Inflammatory macrophage treated with lipopolysaccharide for 1 hour (primary cell): ENCODE data around the gene GPR183.

Experiments used
- DNase-seq, 2 donors: peaks; one replicate each; pipeline ENCODE4 v3.0.0-alpha.2; 2020 to 2022

The GPR183 gene, protein sequence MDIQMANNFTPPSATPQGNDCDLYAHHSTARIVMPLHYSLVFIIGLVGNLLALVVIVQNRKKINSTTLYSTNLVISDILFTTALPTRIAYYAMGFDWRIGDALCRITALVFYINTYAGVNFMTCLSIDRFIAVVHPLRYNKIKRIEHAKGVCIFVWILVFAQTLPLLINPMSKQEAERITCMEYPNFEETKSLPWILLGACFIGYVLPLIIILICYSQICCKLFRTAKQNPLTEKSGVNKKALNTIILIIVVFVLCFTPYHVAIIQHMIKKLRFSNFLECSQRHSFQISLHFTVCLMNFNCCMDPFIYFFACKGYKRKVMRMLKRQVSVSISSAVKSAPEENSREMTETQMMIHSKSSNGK

DNA sequence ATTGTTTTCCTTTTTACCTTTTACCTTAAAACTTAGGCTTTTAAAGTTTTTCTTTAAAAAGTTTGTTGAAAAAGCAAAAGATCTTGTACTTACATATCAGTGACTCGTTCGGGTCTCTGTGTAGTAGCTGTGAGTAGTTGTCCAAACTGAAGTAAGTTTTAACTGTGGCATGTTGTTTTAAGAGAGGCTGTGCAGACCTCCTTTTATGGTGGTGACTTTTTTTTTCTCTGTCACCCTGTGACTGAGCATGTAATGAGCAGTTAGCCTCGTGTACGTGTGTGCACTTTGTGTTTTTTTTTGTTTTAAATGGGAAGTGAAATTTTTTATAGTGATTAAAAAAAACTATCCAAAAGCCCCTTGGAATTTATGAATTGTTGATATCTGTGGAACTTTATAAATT, at the start of gene GPR183:
TSS of gene GPR183 (minus strand) at position 153 of the 400 bp plus-strand sequence. CDS start 11,254 bp downstream, outside the sequence.
- peak; percentile 71 to 81 for DNase-seq

GRCh38 chr13:99356262-99357091, 49.3 kb upstream of the GPR183 start:
- DNase-seq: peak; percentile 43 to 56

GRCh38 chr13:99356012-99356261, 48.7 kb upstream of the GPR183 start:
- no peak for DNase-seq

DNA sequence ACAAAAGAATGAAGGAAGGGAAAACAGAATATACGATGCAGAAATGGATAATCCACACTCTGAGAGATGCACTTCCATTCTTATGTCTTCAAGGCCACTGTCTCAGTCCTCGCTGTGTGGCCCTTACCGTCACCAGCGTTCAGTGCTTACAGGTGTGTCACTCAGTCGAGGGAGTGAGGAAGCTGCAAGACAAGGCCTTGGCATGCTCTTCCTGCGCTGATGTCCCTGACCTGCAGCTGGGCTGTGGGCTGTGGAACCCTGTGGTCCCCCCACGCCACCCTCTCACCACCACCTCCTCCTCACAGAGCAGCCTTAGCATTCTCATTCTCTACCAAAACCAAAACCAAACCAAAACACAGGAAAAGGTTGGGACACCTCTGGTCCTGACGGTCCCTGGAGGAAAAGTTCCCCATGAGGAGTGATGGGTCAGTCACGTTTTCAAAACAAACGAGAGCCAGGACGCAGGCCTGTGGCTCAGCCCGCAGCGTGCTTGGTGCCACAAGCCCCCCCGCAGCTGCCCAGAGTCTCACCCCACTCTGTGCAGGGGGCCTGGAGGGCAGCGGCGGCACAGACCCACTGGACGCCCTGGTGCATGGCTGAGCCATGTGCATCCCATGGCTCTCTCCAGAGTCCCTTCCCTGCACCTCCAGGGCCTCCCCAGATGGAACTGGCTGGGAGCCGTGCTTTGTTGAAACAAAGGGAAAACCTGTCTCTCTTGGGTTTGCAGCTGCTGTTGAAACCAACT, 48.2 kb upstream of the GPR183 start:
- no peak for DNase-seq

GRCh38 chr13:99354371-99354951, 47.3 kb upstream of the GPR183 start:
- no peak for DNase-seq

DNA sequence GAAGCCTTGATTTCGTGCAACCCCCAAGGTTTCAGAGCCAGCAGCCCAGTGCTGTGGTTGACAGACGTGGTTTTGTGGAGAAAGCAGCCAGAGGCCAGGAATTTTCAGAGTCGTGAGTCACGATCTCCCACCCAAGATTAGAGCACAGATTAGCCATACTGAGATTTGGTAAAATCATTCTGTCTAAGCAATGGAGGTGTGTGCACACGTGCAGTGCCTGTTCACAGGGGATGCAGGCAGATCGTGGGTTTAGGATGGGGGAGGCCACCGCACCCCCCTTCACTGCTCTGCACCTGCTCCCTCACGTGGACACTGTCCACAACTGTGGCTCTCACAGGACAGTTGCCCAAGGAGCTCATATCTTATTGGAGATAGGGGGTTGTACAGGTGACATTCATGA, 46.6 kb upstream of the GPR183 start:
- DNase-seq: no peak

DNA sequence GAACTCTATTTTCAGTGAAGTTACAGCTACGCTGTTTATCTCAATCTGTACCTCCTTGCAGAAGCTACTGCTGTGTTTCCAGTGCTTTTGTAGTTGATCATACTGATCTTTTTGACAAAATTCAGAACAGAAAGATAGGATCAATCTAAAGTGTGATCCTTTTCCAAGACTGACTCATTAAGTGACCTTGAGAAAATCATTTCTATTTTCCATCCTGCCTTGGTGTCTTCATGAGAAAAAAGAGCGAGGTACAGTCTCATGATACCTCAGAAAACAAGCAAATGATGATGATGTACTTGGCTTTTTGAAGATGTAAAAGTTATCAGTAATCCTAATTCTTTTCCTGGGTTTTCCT, 46.0 kb upstream of the GPR183 start:
- DNase-seq: no peak

DNA sequence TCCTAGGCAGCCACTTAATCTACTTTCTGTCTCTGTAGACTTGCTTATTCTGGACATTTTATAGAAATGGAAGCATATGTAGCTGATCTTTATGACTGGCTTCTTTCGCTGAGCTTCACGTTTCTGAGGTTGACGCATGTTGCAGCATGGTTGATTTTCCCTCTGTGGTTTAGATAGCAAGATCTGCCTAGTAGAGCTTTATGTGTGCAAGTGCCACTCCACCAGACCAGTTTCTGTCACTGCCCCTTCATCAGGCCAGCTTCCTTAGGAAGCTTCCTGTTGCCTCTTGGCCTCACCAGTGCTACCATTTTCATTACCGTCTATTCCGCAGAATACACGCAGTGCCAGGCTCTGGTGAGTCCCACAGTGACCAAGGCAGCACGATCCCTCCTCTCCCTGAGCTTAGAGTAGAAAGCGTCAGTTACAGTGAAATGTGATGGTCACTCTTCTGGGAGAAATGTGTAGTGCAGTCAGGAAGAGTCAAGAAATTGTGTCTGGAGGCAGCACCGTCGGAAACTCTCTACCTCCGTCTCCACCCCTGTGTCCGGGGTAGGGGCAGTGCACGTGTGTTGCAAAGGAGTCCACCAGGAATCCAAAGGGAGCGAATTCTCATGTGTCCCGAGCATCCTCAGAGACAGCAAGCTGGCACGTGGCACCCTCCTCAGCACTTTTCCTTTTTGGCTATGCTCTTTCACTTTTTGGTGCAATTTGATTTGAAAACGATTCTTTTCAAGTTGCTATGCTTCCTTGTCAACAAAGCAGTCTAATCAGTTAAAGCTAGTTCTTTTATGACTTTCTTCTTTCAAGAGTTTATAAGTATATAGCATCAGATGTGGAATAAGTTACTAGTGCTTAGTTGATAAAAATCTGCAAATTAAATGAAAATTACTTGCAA, 45.4 kb upstream of the GPR183 start:
- no peak for DNase-seq

- no peak for DNase-seq
Observed at GRCh38 chr13:99351772-99352171, 44.6 kb upstream of the GPR183 start.

DNA sequence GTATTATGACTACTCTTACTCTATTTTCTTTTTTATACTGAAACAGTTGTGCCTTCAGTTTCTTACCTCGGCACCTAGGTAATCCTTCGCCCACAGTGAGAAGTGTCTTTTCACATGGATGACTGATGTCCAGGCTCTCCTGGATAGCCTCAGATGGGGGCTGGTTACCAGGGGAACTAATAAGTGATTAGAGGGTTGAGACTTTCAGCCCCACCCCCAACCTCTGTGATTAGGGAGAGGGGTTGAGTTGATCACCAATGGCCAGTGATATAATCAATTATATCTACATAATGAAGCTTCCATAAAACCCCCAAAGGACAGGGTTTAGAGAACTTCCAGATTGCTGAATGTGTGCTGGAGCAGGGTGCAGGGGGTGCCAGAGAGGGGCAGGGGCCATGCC, 43.0 kb upstream of the GPR183 start:
- no peak for DNase-seq

GRCh38 chr13:99347911-99348451, 40.8 kb upstream of the GPR183 start:
- no peak for DNase-seq

DNA sequence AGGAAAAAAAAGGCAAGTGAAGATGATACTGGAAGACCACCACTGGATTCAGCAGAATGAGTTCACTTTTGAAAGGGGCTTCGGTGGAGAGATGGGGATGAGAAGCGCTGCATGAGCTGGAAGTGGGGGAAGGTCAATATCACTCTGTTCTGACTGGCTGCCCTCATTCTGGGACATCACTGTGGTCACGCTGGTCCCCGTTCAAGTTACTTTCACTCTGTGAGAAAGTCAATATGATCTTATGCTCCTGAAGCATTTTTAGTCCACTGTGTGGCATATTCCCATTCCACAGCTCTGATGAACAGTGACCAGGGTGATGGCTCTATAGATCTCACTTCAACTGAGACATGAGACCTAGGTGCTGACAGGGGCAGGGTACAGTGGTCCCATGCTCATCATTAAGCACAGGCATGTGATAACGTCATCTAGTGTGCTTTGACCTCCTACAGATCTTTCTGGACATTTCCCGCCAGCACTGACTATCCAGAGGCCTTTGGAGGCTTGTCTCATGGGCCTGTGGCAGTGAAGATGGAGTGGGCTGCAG, 40.2 kb upstream of the GPR183 start:
- no peak for DNase-seq

- DNase-seq: no peak
Observed at GRCh38 chr13:99346335-99347042, 39.3 kb upstream of the GPR183 start.

DNA sequence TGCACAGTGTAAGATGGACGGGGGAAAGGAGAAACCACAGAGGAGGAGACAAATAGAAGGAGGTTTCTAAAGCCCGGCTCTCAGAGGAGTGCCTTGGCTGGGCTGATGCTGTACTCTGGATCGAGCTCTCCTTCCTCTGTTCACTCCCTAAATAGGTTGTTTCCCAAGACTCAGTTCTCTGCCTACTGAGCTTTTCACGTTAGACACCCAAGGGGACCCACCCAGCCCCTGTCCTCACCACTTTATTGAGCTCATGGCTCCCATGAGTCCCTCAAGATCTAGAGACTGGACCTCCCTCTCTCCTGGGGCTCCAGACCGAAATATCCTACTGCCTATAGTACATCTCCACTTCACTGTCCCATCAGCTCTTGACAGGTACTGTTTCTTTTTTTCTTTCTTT, 38.1 kb upstream of the GPR183 start:
- DNase-seq: no peak

GRCh38 chr13:99344610-99345208, 37.5 kb upstream of the GPR183 start:
- DNase-seq: no peak

DNA sequence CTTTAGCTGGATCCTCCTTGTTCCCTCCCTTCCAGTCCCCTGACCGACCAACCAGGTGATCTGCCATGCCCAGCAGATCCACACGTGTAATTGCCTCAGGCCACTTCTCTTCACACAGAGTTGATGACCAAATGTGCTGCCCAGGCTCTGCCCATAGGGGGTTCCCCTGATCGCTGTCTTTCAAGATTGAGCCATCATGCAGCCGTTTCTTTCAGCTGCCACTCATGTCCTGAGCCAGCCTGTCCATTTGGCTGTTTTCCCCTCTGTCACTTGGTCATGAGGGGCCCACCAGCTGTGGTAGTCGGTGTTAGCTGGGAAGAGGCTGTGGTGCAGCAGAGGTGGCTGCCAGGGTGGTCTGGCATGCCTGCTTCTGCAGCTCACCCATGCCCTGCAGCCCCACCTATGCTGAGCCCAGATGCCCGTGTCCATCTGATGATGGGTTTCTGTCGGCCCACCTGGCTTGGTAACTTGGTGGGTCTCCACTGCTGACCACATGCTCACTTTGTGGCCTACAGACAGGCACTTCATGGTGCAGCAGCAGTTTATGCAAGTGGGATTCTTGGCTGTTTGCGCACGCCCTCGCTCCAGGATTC, 35.6 kb upstream of the GPR183 start:
- peak in 1 of 2 donors; percentile 40 for DNase-seq

- no peak for DNase-seq
Observed at GRCh38 chr13:99341969-99342722, 34.9 kb upstream of the GPR183 start.

GRCh38 chr13:99340638-99341037, 33.4 kb upstream of the GPR183 start:
- no peak for DNase-seq

DNA sequence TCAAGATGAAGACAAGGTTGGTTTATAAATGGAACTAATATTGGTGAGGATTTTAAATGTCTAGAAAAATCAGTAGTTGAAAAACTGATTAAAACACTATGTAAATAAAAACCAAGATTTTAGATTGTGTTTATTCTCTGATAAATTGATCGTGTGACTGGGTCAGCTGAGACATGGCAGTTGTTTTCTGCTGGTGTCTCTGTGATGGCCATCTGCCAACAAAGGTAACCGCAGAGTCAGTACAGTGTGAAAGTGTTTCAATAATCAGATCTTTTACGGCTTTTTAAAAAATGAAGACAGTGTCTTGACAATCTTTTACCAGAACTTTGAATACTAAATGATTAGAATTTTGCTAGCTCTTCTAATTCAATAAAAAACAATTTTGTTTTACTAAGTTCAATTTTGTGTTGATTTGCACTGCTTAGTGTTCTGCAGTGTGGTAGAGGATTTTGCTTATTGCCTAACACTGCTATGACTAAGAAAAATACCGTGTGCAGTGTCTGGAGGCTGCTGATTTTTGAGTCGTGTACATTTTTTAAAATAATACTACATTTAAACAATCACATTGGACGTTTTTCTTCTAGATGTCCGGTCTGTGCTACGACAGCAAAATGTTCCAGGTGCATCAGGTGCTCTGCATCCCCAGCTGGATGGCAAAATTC, 32.7 kb upstream of the GPR183 start:
- DNase-seq: peak; percentile 30 to 47
